Common myeloid progenitor, CD34-positive (primary cell): Measurements from ENCODE around the gene CSN1S1. TPM values are rescaled to one million over a fixed set of nuclear protein-coding genes. Genes with fewer than 3 reads are reported as not detected.

Source experiments
- CTCF ChIA-PET: fragments of 350-600 bp; sonication (Branson Sonifier 250); formaldehyde crosslinking; loops from one replicate; lab custom pipeline; 2021; ENCODE audit warnings: antibody characterized with exemption; lab: Charles Lee
- POLR2A ChIA-PET: fragments of 350-600 bp; sonication (Branson Sonifier 250); formaldehyde crosslinking; loops from one replicate; lab custom pipeline; 2021; ENCODE audit warnings: antibody characterized with exemption; lab: Charles Lee
- DNase-seq, 3 donors: peaks; one replicate each; pipeline versions ENCODE4 v3.0.0 to v3.0.0-alpha.2; 2013
- H3K27ac ChIP-seq, 2 experiments: 1 replicate in 1 of 2; 2 replicates in 1 of 2; pipeline ENCODE4 v1.7.0; 2013; ENCODE audit warnings: inconsistent platforms in 2 of 2, low read length in 2 of 2, mild to moderate bottlenecking in 2 of 2, low read depth in 1 of 2, moderate library complexity in 1 of 2; ENCODE audit not compliant: severe bottlenecking in 2 of 2, insufficient read depth in 1 of 2, poor library complexity in 1 of 2
- H3K27me3 ChIP-seq, 5 experiments: replicated peaks in 2 of 5; 1 replicate in 3 of 5; 2 replicates in 2 of 5; pipeline versions ENCODE4 v1.6.1 to v1.7.0; 2013; ENCODE audit warnings: low read length in 4 of 5, mild to moderate bottlenecking in 2 of 5, moderate library complexity in 2 of 5, inconsistent platforms in 1 of 5; ENCODE audit not compliant: insufficient read depth in 5 of 5, control insufficient read depth in 4 of 5
- H3K36me3 ChIP-seq, 4 experiments: 1 replicate in 2 of 4; 2 replicates in 2 of 4; pipeline versions ENCODE4 v1.6.1 to v1.7.0; 2013; ENCODE audit warnings: low read length in 3 of 4, control low read depth in 1 of 4, mild to moderate bottlenecking in 1 of 4; ENCODE audit not compliant: control insufficient read depth in 4 of 4, insufficient read depth in 4 of 4
- H3K4me1 ChIP-seq, 4 experiments: 1 replicate in 3 of 4; 2 replicates in 1 of 4; pipeline versions ENCODE4 v1.6.1 to v1.7.1; 2013; ENCODE audit warnings: low read length in 3 of 4, mild to moderate bottlenecking in 3 of 4, control low read depth in 1 of 4, inconsistent platforms in 1 of 4, moderate library complexity in 1 of 4; ENCODE audit not compliant: control insufficient read depth in 4 of 4, insufficient read depth in 4 of 4; ENCODE audit errors: control extremely low read depth in 1 of 4
- H3K4me3 ChIP-seq, 7 experiments: 1 replicate in 4 of 7; 2 replicates in 3 of 7; pipeline versions ENCODE4 v1.5.1 to v1.7.0; 2013; ENCODE audit warnings: mild to moderate bottlenecking in 7 of 7, low read length in 6 of 7, moderate library complexity in 6 of 7, inconsistent platforms in 2 of 7, low read depth in 2 of 7, control low read depth in 1 of 7; ENCODE audit not compliant: insufficient read depth in 4 of 7, control insufficient read depth in 1 of 7; ENCODE audit errors: extremely low read depth in 1 of 7
- H3K9me3 ChIP-seq, 5 experiments: 1 replicate in 4 of 5; 2 replicates in 1 of 5; pipeline versions ENCODE4 v1.6.1 to v1.7.1; 2013; ENCODE audit warnings: low read length in 4 of 5, mild to moderate bottlenecking in 2 of 5, inconsistent platforms in 1 of 5, low read depth in 1 of 5, moderate library complexity in 1 of 5; ENCODE audit not compliant: control insufficient read depth in 4 of 5, insufficient read depth in 2 of 5; ENCODE audit errors: control extremely low read depth in 1 of 5
- whole genome bisulfite sequencing: methylation state at CpG from one replicate; pipeline ENCODE4 v1.1.5; 2013; ENCODE audit not compliant: insufficient coverage; 5-methylcytosine and 5-hydroxymethylcytosine counted together
- polyA plus RNA-seq: library from polyadenylated mRNA; unstranded; fragments of 120-200 nt; gene quantifications from one replicate; pipeline ENCODE4 v1.2.1, GENCODE V29; 2013

The CSN1S1 gene
- polyA plus RNA-seq = 0.09 TPM

GRCh38 chr4:69930768-69931167, at the start of gene CSN1S1:
Gene CSN1S1 (plus strand): TSS chr4:69931068. CDS start chr4:69932556, 1,488 bp downstream.
- Histone ChIP-seq H3K4me1 (no peaks in the 10 kb centered on the region), H3K4me3 (no peak within 1 kb of the TSS), H3K36me3 (no peaks in the 10 kb centered on the region), H3K27ac (no peak within 1 kb of the TSS), H3K27me3 (no peaks in the 10 kb centered on the region), H3K9me3 (no peaks in the 10 kb centered on the region)
- ChIA-PET CTCF (no interaction called here), POLR2A (no interaction called here)
- DNase-seq = no peak
- 100% methylated on average over 1 of the region's 3 CpGs for WGBS

GRCh38 chr4:69881173-69881773, 49.6 kb upstream of the CSN1S1 start:
- Histone ChIP-seq H3K36me3 (no peaks in the 10 kb centered on the region), H3K27ac (no peak overlapping the region), H3K9me3 (peaks cover 0 to 8% (median 0%) of the 10 kb centered on the region in 5 experiments), H3K4me1 (no peaks in the 10 kb centered on the region), H3K4me3 (no peak overlapping the region), H3K27me3 (no peaks in the 10 kb centered on the region)
- ChIA-PET CTCF (interaction anchor here (0.7 to 3.4 kb wide), 23 partner anchors 13 to 563 kb away, joined by 3 to 17 read pairs (median 5); partner anchors contain the start of gene SULT1E1), POLR2A (no interaction called here)
- DNase-seq = peak; percentile 42 to 72 (median 70)

- Histone ChIP-seq H3K27ac (no peak overlapping the region), H3K9me3 (peaks cover 0 to 8% (median 0%) of the 10 kb centered on the region in 5 experiments), H3K27me3 (no peaks in the 10 kb centered on the region), H3K36me3 (no peaks in the 10 kb centered on the region), H3K4me1 (no peaks in the 10 kb centered on the region), H3K4me3 (no peak overlapping the region)
- no peak for DNase-seq
- ChIA-PET CTCF (interaction anchor here (0.6 to 2.2 kb wide), 5 partner anchors 14 to 201 kb away, joined by 3 to 6 read pairs (median 5); no protein-coding TSS in a partner anchor), POLR2A (no interaction called here)
Measured at GRCh38 chr4:69882150-69882549, 48.7 kb upstream of the CSN1S1 start.

- no peak overlapping the region for H3K4me3 ChIP-seq
- no peak overlapping the region for H3K27ac ChIP-seq
- ChIA-PET CTCF (no interaction called here), POLR2A (no interaction called here)
- no peaks in the 10 kb centered on the region for H3K36me3 ChIP-seq
- peaks cover 0 to 6% (median 0%) of the 10 kb centered on the region in 5 experiments for H3K9me3 ChIP-seq
- H3K27me3 ChIP-seq = no peaks in the 10 kb centered on the region
- peaks cover 0 to 7% (median 0%) of the 10 kb centered on the region in 4 experiments for H3K4me1 ChIP-seq
- peak in 2 of 3 donors; percentile 38 to 55 for DNase-seq
Measured at GRCh38 chr4:69888336-69888735, 42.5 kb upstream of the CSN1S1 start.

GRCh38 chr4:69894186-69894585, 36.7 kb upstream of the CSN1S1 start:
- 90% methylated on average over 2 of the region's 5 CpGs for WGBS

GRCh38 chr4:69894721-69895120, 36.1 kb upstream of the CSN1S1 start:
- no peak for DNase-seq
- CTCF ChIA-PET = no interaction called here
- Histone ChIP-seq H3K9me3 (no peaks in the 10 kb centered on the region), H3K4me1 (no peaks in the 10 kb centered on the region), H3K27me3 (peaks cover 0 to 2% (median 0%) of the 10 kb centered on the region in 5 experiments), H3K27ac (no peak overlapping the region), H3K4me3 (no peak overlapping the region), H3K36me3 (no peaks in the 10 kb centered on the region)
- POLR2A ChIA-PET = no interaction called here
- WGBS = 93% methylated on average over 2 of the region's 3 CpGs

More at GRCh38 chr4:69894186-69894585, 36.7 kb upstream of the CSN1S1 start:
- ChIA-PET CTCF (interaction anchor here (1.0 kb wide), 1 partner anchor 14 kb away, joined by 3 read pairs; no protein-coding TSS in a partner anchor), POLR2A (no interaction called here)
- no peak overlapping the region for H3K27ac ChIP-seq
- no peaks in the 10 kb centered on the region for H3K9me3 ChIP-seq
- no peak for DNase-seq
- H3K4me1 ChIP-seq = no peaks in the 10 kb centered on the region
- no peaks in the 10 kb centered on the region for H3K36me3 ChIP-seq
- H3K4me3 ChIP-seq = no peak overlapping the region
- peaks cover 0 to 2% (median 0%) of the 10 kb centered on the region in 5 experiments for H3K27me3 ChIP-seq

GRCh38 chr4:69896530-69897116, 34.2 kb upstream of the CSN1S1 start:
- Histone ChIP-seq H3K4me3 (no peak overlapping the region), H3K27me3 (peaks cover 0 to 2% (median 0%) of the 10 kb centered on the region in 5 experiments), H3K9me3 (no peaks in the 10 kb centered on the region), H3K4me1 (no peaks in the 10 kb centered on the region), H3K36me3 (no peaks in the 10 kb centered on the region), H3K27ac (no peak overlapping the region)
- no peak for DNase-seq
- ChIA-PET CTCF (interaction anchor here (1.5 kb wide), 1 partner anchor 15 kb away, joined by 5 read pairs; no protein-coding TSS in a partner anchor), POLR2A (no interaction called here)
